ENCODE results near the gene PCSK7. TPM values are rescaled to one million over a fixed set of nuclear protein-coding genes. Genes with fewer than 3 reads are reported as not detected.
"Not testable (repeated sequence)": the region's sequence is repeated elsewhere in the genome, so short reads cannot be mapped to it uniquely, and the experiment has no call there.

Gene PCSK7
- polyA plus RNA-seq, 6 donors from 2014 or later = 27.8 to 61.9 (median 32.2) TPM

GRCh38 chr11:117218133-117218915, 13.5 kb downstream of the PCSK7 start:
- Mint-ChIP-seq H3K36me3 (peaks cover 11 to 28% of the 10 kb centered on the region in 2 donors), H3K27me3 (no peaks in the 10 kb centered on the region)
- DNase-seq = no peak

GRCh38 chr11:117217141-117218084, 14.5 kb downstream of the PCSK7 start:
- no peak overlapping the region for H3K4me3 Mint-ChIP-seq
- H3K36me3 Mint-ChIP-seq = peaks cover 11 to 34% of the 10 kb centered on the region in 2 donors
- no peak for DNase-seq
- H3K9me3 Mint-ChIP-seq = no peaks in the 10 kb centered on the region
- no peak for ATAC-seq (ENCODE audit: low read depth in 2 of 2)
- peaks cover 0 to 11% (median 4%) of the 10 kb centered on the region in 3 donors for H3K4me1 Mint-ChIP-seq
- no peaks in the 10 kb centered on the region for H3K27me3 Mint-ChIP-seq
- H3K27ac Mint-ChIP-seq = peak overlapping the region in 3 of 6 donors; percentile 10 to 90 (median 38)

More at GRCh38 chr11:117218133-117218915, 13.5 kb downstream of the PCSK7 start:
- peak overlapping the region in 3 of 6 donors; percentile 51 to 92 (median 62) for H3K27ac Mint-ChIP-seq
- ATAC-seq (ENCODE audit: low read depth in 2 of 2) = no peak
- H3K4me3 Mint-ChIP-seq = no peak overlapping the region
- H3K9me3 Mint-ChIP-seq = no peaks in the 10 kb centered on the region
- H3K4me1 Mint-ChIP-seq = peaks cover 0 to 11% (median 4%) of the 10 kb centered on the region in 3 donors

GRCh38 chr11:117214404-117215110, 17.3 kb downstream of the PCSK7 start:
- ATAC-seq (ENCODE audit: low read depth in 2 of 2) (no peak), DNase-seq (no peak)
- H3K9me3 Mint-ChIP-seq = no peaks in the 10 kb centered on the region
- H3K4me1 Mint-ChIP-seq = peaks cover 1 to 6% (median 5%) of the 10 kb centered on the region in 3 donors
- H3K27ac Mint-ChIP-seq = peak overlapping the region in 4 of 6 donors; percentile 14 to 83 (median 47)
- H3K27me3 Mint-ChIP-seq = no peaks in the 10 kb centered on the region
- H3K4me3 Mint-ChIP-seq = no peak overlapping the region
- peaks cover 14 to 43% of the 10 kb centered on the region in 2 donors for H3K36me3 Mint-ChIP-seq

- no peaks in the 10 kb centered on the region for H3K9me3 Mint-ChIP-seq
Measured at GRCh38 chr11:117212697-117213355, 19.0 kb downstream of the PCSK7 start.

GRCh38 chr11:117210620-117211019, 21.3 kb downstream of the PCSK7 start:
- peaks cover 9 to 31% of the 10 kb centered on the region in 2 donors for H3K36me3 Mint-ChIP-seq
- no peak for ATAC-seq (ENCODE audit: low read depth in 2 of 2)
- no peaks in the 10 kb centered on the region for H3K27me3 Mint-ChIP-seq
- no peak overlapping the region for H3K4me3 Mint-ChIP-seq
- no peak for DNase-seq
- no peaks in the 10 kb centered on the region for H3K9me3 Mint-ChIP-seq
- H3K27ac Mint-ChIP-seq = peak overlapping the region in 2 of 6 donors; percentile 27 to 92
- peaks cover 0 to 5% (median 1%) of the 10 kb centered on the region in 3 donors for H3K4me1 Mint-ChIP-seq

More at GRCh38 chr11:117212697-117213355, 19.0 kb downstream of the PCSK7 start:
- ATAC-seq (ENCODE audit: low read depth in 2 of 2) = no peak
- Mint-ChIP-seq H3K4me1 (peaks cover 0 to 5% (median 1%) of the 10 kb centered on the region in 3 donors), H3K4me3 (no peak overlapping the region), H3K27me3 (no peaks in the 10 kb centered on the region), H3K27ac (peak overlapping the region in 2 of 6 donors; percentile 24 to 34), H3K36me3 (peaks cover 9 to 31% of the 10 kb centered on the region in 2 donors)
- DNase-seq = no peak

- not testable (repeated sequence) for H3K9me3 Mint-ChIP-seq; ATAC-seq (ENCODE audit: low read depth in 2 of 2); H3K27me3 Mint-ChIP-seq; DNase-seq; H3K4me1 Mint-ChIP-seq; H3K4me3 Mint-ChIP-seq
- Mint-ChIP-seq H3K27ac (peak overlapping the region in 4 of 6 donors; percentile 4 to 62 (median 18)), H3K36me3 (peaks cover 18 to 37% of the 10 kb centered on the region in 2 donors)
Measured at GRCh38 chr11:117209351-117210125, 22.3 kb downstream of the PCSK7 start.

GRCh38 chr11:117208710-117209109, 23.2 kb downstream of the PCSK7 start:
- not testable (repeated sequence) for H3K4me1 Mint-ChIP-seq; ATAC-seq (ENCODE audit: low read depth in 2 of 2)

GRCh38 chr11:117207481-117207880, 24.4 kb downstream of the PCSK7 start:
- not testable (repeated sequence) for H3K4me3 Mint-ChIP-seq; H3K4me1 Mint-ChIP-seq; ATAC-seq (ENCODE audit: low read depth in 2 of 2); H3K27ac Mint-ChIP-seq; DNase-seq; H3K27me3 Mint-ChIP-seq; H3K9me3 Mint-ChIP-seq
- H3K36me3 Mint-ChIP-seq = peaks cover 13 to 21% of the 10 kb centered on the region in 2 donors

More at GRCh38 chr11:117208710-117209109, 23.2 kb downstream of the PCSK7 start:
- not testable (repeated sequence) for H3K27me3 Mint-ChIP-seq, H3K4me3 Mint-ChIP-seq, H3K27ac Mint-ChIP-seq, H3K9me3 Mint-ChIP-seq, DNase-seq
- peaks cover 13 to 31% of the 10 kb centered on the region in 2 donors for H3K36me3 Mint-ChIP-seq

- not testable (repeated sequence) for ATAC-seq (ENCODE audit: low read depth in 2 of 2); H3K4me1 Mint-ChIP-seq; H3K4me3 Mint-ChIP-seq; H3K9me3 Mint-ChIP-seq; DNase-seq; H3K27me3 Mint-ChIP-seq; H3K27ac Mint-ChIP-seq
- H3K36me3 Mint-ChIP-seq = peaks cover 13 to 20% of the 10 kb centered on the region in 2 donors
Measured at GRCh38 chr11:117206859-117207258, 25.0 kb downstream of the PCSK7 start.

GRCh38 chr11:117206111-117206510, 25.8 kb downstream of the PCSK7 start:
- peaks cover 13% of the 10 kb centered on the region in 2 donors for H3K36me3 Mint-ChIP-seq

GRCh38 chr11:117205211-117205818, 26.6 kb downstream of the PCSK7 start:
- DNase-seq = no peak
- peak overlapping the region in 5 of 6 donors; percentile 10 to 57 (median 42) for H3K27ac Mint-ChIP-seq
- peaks cover 11 to 13% of the 10 kb centered on the region in 2 donors for H3K36me3 Mint-ChIP-seq

More at GRCh38 chr11:117206111-117206510, 25.8 kb downstream of the PCSK7 start:
- H3K9me3 Mint-ChIP-seq; H3K4me3 Mint-ChIP-seq; H3K27ac Mint-ChIP-seq; DNase-seq; H3K4me1 Mint-ChIP-seq; ATAC-seq (ENCODE audit: low read depth in 2 of 2); H3K27me3 Mint-ChIP-seq: not testable (repeated sequence)

More at GRCh38 chr11:117205211-117205818, 26.6 kb downstream of the PCSK7 start:
- no peak for ATAC-seq (ENCODE audit: low read depth in 2 of 2)
- H3K9me3 Mint-ChIP-seq = no peaks in the 10 kb centered on the region
- H3K4me1 Mint-ChIP-seq = peaks cover 9 to 14% (median 14%) of the 10 kb centered on the region in 3 donors
- no peaks in the 10 kb centered on the region for H3K27me3 Mint-ChIP-seq
- H3K4me3 Mint-ChIP-seq = peak overlapping the region in 2 of 8 donors; percentile 42 to 52

Data from naive B cell (primary cell).